ENCODE results near the gene USP37. TPM values are rescaled to one million over a fixed set of nuclear protein-coding genes. Genes with fewer than 3 reads are reported as not detected.

USP37 gene
- total and polyA plus RNA-seq, 2 of the 13 experiments (the other 11 are each of a cell fraction or from before 2014, with no cell fraction given), result 6.5 to 30.6 TPM

- TF ChIP-seq RFXANK (CRISPR knock-in tag; IDR thresholded peaks at IDR 0.05) (no peak), MIER2 (CRISPR knock-in tag; IDR thresholded peaks at IDR 0.05) (no peak), MAFK (conservative IDR thresholded peaks at IDR 0.05 in 1 of 2, IDR thresholded peaks at IDR 0.05 in 1 of 2; ENCODE audit: low read length in 2 of 2) (no peak), IRF1 (CRISPR knock-in tag; IDR thresholded peaks at IDR 0.05; ENCODE audit: low read depth) (no peak), ZNF414 (CRISPR knock-in tag; IDR thresholded peaks at IDR 0.05) (no peak), ZBTB7B (CRISPR knock-in tag; IDR thresholded peaks at IDR 0.05) (no peak), ZSCAN21 (CRISPR knock-in tag; IDR thresholded peaks at IDR 0.05; ENCODE audit: borderline replicate concordance) (no peak), ZNF333 (CRISPR knock-in tag; IDR thresholded peaks at IDR 0.05; ENCODE audit: borderline replicate concordance) (no peak), ZNF224 (CRISPR knock-in tag; IDR thresholded peaks at IDR 0.05) (no peak), MEIS2 (CRISPR knock-in tag; IDR thresholded peaks at IDR 0.05) (no peak), MIER3 (CRISPR knock-in tag; IDR thresholded peaks at IDR 0.05; ENCODE audit: borderline replicate concordance) (no peak), PPARG (CRISPR knock-in tag; conservative IDR thresholded peaks at IDR 0.05) (no peak), GFI1 (CRISPR knock-in tag; IDR thresholded peaks at IDR 0.05; ENCODE audit: borderline replicate concordance) (0 out of 2 replicates have a peak, but pooled peaks have one; percentile 50), JARID2 (CRISPR knock-in tag; IDR thresholded peaks at IDR 0.05; ENCODE audit: insufficient replicate concordance) (no peak), HOXD1 (CRISPR knock-in tag; IDR thresholded peaks at IDR 0.05) (no peak; the same call in 1 of the 2 replicates), MEIS1 (CRISPR knock-in tag; IDR thresholded peaks at IDR 0.05; ENCODE audit: borderline replicate concordance) (no peak), ZNF136 (CRISPR knock-in tag; IDR thresholded peaks at IDR 0.05; ENCODE audit: low read depth) (no peak; the same call in 1 of the 2 replicates), ZNF704 (CRISPR knock-in tag; IDR thresholded peaks at IDR 0.05; ENCODE audit: borderline replicate concordance) (no peak), ZNF879 (CRISPR knock-in tag; IDR thresholded peaks at IDR 0.05) (no peak), THAP7 (CRISPR knock-in tag; IDR thresholded peaks at IDR 0.05) (no peak; the same call in 1 of the 2 replicates), ZNF431 (CRISPR knock-in tag; IDR thresholded peaks at IDR 0.05; ENCODE audit: borderline replicate concordance, low read depth) (no peak; the same call in 1 of the 2 replicates)
- TF ChIP-seq, protein P1, sequence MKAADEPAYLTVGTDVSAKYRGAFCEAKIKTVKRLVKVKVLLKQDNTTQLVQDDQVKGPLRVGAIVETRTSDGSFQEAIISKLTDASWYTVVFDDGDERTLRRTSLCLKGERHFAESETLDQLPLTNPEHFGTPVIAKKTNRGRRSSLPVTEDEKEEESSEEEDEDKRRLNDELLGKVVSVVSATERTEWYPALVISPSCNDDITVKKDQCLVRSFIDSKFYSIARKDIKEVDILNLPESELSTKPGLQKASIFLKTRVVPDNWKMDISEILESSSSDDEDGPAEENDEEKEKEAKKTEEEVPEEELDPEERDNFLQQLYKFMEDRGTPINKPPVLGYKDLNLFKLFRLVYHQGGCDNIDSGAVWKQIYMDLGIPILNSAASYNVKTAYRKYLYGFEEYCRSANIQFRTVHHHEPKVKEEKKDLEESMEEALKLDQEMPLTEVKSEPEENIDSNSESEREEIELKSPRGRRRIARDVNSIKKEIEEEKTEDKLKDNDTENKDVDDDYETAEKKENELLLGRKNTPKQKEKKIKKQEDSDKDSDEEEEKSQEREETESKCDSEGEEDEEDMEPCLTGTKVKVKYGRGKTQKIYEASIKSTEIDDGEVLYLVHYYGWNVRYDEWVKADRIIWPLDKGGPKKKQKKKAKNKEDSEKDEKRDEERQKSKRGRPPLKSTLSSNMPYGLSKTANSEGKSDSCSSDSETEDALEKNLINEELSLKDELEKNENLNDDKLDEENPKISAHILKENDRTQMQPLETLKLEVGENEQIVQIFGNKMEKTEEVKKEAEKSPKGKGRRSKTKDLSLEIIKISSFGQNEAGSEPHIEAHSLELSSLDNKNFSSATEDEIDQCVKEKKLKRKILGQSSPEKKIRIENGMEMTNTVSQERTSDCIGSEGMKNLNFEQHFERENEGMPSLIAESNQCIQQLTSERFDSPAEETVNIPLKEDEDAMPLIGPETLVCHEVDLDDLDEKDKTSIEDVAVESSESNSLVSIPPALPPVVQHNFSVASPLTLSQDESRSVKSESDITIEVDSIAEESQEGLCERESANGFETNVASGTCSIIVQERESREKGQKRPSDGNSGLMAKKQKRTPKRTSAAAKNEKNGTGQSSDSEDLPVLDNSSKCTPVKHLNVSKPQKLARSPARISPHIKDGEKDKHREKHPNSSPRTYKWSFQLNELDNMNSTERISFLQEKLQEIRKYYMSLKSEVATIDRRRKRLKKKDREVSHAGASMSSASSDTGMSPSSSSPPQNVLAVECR (CRISPR knock-in tag; IDR thresholded peaks at IDR 0.05; ENCODE audit: borderline replicate concordance), result no peak
Observed at GRCh38 chr2:218406949-218407618, 161.1 kb downstream of the USP37 start (continued).

Data from HepG2 (cell line).